GM19238 (cell line): ENCODE results near the gene PXDC1.
"Not testable (repeated sequence)": the region's sequence is repeated elsewhere in the genome, so short reads cannot be mapped to it uniquely, and the experiment has no call there.

Experiments
- DNase-seq: peaks from one replicate; pipeline ENCODE4 v3.0.0; 2011; ENCODE audit warnings: low spot score; ENCODE audit not compliant: insufficient read length

PXDC1 gene

GRCh38 chr6:3762852-3763251 is 11.3 kb upstream of the PXDC1 start:
- no peak for DNase-seq

- no peak for DNase-seq
Measured at GRCh38 chr6:3762359-3762758, 10.8 kb upstream of the PXDC1 start.

GRCh38 chr6:3761989-3762270 is 10.4 kb upstream of the PXDC1 start:
- no peak for DNase-seq

GRCh38 chr6:3759646-3760232 is 8.2 kb upstream of the PXDC1 start:
- no peak for DNase-seq

- DNase-seq = no peak
Measured at GRCh38 chr6:3758842-3759144, 7.3 kb upstream of the PXDC1 start.

GRCh38 chr6:3757998-3758841 is 6.7 kb upstream of the PXDC1 start:
- not testable (repeated sequence) for DNase-seq

GRCh38 chr6:3757241-3757641 is 5.7 kb upstream of the PXDC1 start:
- DNase-seq = no peak

- no peak for DNase-seq
Measured at GRCh38 chr6:3756546-3756945, 5.0 kb upstream of the PXDC1 start.

- DNase-seq = no peak
Measured at GRCh38 chr6:3755637-3756545, 4.4 kb upstream of the PXDC1 start.

GRCh38 chr6:3754776-3755175 is 3.3 kb upstream of the PXDC1 start:
- DNase-seq = no peak

GRCh38 chr6:3754032-3754725 is 2.7 kb upstream of the PXDC1 start:
- not testable (repeated sequence) for DNase-seq

GRCh38 chr6:3753228-3753835 is 1.8 kb upstream of the PXDC1 start:
- DNase-seq = no peak

GRCh38 chr6:3752531-3753227 is 1.2 kb upstream of the PXDC1 start:
- no peak for DNase-seq

GRCh38 chr6:3751730-3752530 is 417 bp upstream of the PXDC1 start:
- peak; percentile 83 for DNase-seq

GRCh38 chr6:3750317-3751076 is 1.0 kb downstream of the PXDC1 start:
- DNase-seq = no peak

- no peak for DNase-seq
Measured at GRCh38 chr6:3749977-3750316, 1.6 kb downstream of the PXDC1 start.

- DNase-seq = no peak
Measured at GRCh38 chr6:3749067-3749841, 2.3 kb downstream of the PXDC1 start.

GRCh38 chr6:3748208-3749066 is 3.1 kb downstream of the PXDC1 start:
- peak; percentile 48 for DNase-seq
